ENCODE measurements around the gene ZNF70. TPM values are rescaled to one million over a fixed set of nuclear protein-coding genes. Genes with fewer than 3 reads are reported as not detected.

Gene ZNF70
- total RNA-seq, 4 donors from 2014 or later, result 0.63 to 3.2 (median 2.0) TPM

GRCh38 chr22:23764899-23765881, 14.3 kb upstream of the ZNF70 start:
- TF ChIP-seq CTCF (IDR thresholded peaks at IDR 0.05) (no peak), POLR2A (IDR thresholded peaks at IDR 0.05) (no peak)
- WGBS, 2 donors, result 91 to 96% methylated on average over 6 to 9 of the region's 9 CpGs
- H3K4me3 ChIP-seq (ENCODE audit: low read depth, poor library complexity, severe bottlenecking), result no peak overlapping the region
- DNase-seq (ENCODE audit: low spot score in 2 of 2), result no peak
- intact Hi-C loops (cut with DNase I; ENCODE audit: low total_unique reads), result loop anchor here (5.0 kb wide), 1 partner anchor 87 kb away; no protein-coding TSS in a partner anchor

GRCh38 chr22:23763954-23764353, 13.0 kb upstream of the ZNF70 start:
- 70 to 75% methylated on average over 7 of the region's 7 CpGs for WGBS, 2 donors
- no peak for DNase-seq (ENCODE audit: low spot score in 2 of 2)
- TF ChIP-seq POLR2A (IDR thresholded peaks at IDR 0.05) (no peak), CTCF (IDR thresholded peaks at IDR 0.05) (no peak)
- intact Hi-C loops (cut with DNase I; ENCODE audit: low total_unique reads), result no loop called here
- H3K4me3 ChIP-seq (ENCODE audit: low read depth, poor library complexity, severe bottlenecking), result no peak overlapping the region

- no peak for DNase-seq (ENCODE audit: low spot score in 2 of 2)
- 34 to 35% methylated on average over 17 of the region's 17 CpGs for WGBS, 2 donors
- TF ChIP-seq CTCF (IDR thresholded peaks at IDR 0.05), result no peak
- TF ChIP-seq POLR2A (IDR thresholded peaks at IDR 0.05), result no peak
- no peak overlapping the region for H3K4me3 ChIP-seq (ENCODE audit: low read depth, poor library complexity, severe bottlenecking)
- intact Hi-C loops (cut with DNase I; ENCODE audit: low total_unique reads), result no loop called here
These were observed 12.7 kb upstream of the ZNF70 start for GRCh38 chr22:23763579-23763945.

- no peak for DNase-seq (ENCODE audit: low spot score in 2 of 2)
- no peak within 1 kb of the TSS for H3K4me3 ChIP-seq (ENCODE audit: low read depth, poor library complexity, severe bottlenecking)
- intact Hi-C loops (cut with DNase I; ENCODE audit: low total_unique reads), result no loop called here
- TF ChIP-seq POLR2A (IDR thresholded peaks at IDR 0.05) (no peak), CTCF (IDR thresholded peaks at IDR 0.05) (no peak)
- 43 to 45% methylated on average over 23 of the region's 23 CpGs for WGBS, 2 donors
These were observed 12.1 kb upstream of the ZNF70 start, which contains the start of gene C22orf15 for GRCh38 chr22:23762842-23763578. Gene C22orf15 (plus strand): TSS chr22:23762990. CDS start chr22:23763307, 317 bp downstream.

GRCh38 chr22:23760056-23760455, 9.1 kb upstream of the ZNF70 start:
- TF ChIP-seq POLR2A (IDR thresholded peaks at IDR 0.05) (no peak), CTCF (IDR thresholded peaks at IDR 0.05) (no peak)
- intact Hi-C loops (cut with DNase I; ENCODE audit: low total_unique reads), result no loop called here
- 87 to 92% methylated on average over 6 of the region's 6 CpGs for WGBS, 2 donors
- no peak overlapping the region for H3K4me3 ChIP-seq (ENCODE audit: low read depth, poor library complexity, severe bottlenecking)
- DNase-seq (ENCODE audit: low spot score in 2 of 2), result no peak
